ENCODE data around the gene TXNDC5. TPM values are rescaled to one million over a fixed set of nuclear protein-coding genes. Genes with fewer than 3 reads are reported as not detected.

Gene TXNDC5
- total and polyA plus RNA-seq, 2 of the 13 experiments (the other 11 are each of a cell fraction or from before 2014, with no cell fraction given), result 287 to 578 TPM

- TF ChIP-seq TGIF2 (CRISPR knock-in tag; IDR thresholded peaks at IDR 0.05) (no peak), ATF7-NPFF (CRISPR knock-in tag; IDR thresholded peaks at IDR 0.05; ENCODE audit: low read depth) (no peak), RBFOX2 (IDR thresholded peaks at IDR 0.05; ENCODE audit: low read depth, low read length) (0 out of 2 replicates have a peak, but pooled peaks have one; percentile 6), PRMT3 (CRISPR knock-in tag; IDR thresholded peaks at IDR 0.05; ENCODE audit: borderline replicate concordance, low read depth) (no peak), DBP (CRISPR knock-in tag; IDR thresholded peaks at IDR 0.05; ENCODE audit: not compliant biosample characterization) (no peak), ZNF432 (CRISPR knock-in tag; IDR thresholded peaks at IDR 0.05; ENCODE audit: borderline replicate concordance) (no peak), TFAP4 (IDR thresholded peaks at IDR 0.05; ENCODE audit: borderline replicate concordance, low read depth) (peak; percentile 11; the same call in 1 of the 2 replicates), POLR2AphosphoS2 (IDR thresholded peaks at IDR 0.05; ENCODE audit: low read depth, low read length) (0 out of 2 replicates have a peak, but pooled peaks have one; percentile 29), ESRRA (CRISPR knock-in tag; IDR thresholded peaks at IDR 0.05; ENCODE audit: low read depth) (no peak), ZBTB26 (CRISPR knock-in tag; IDR thresholded peaks at IDR 0.05; ENCODE audit: borderline replicate concordance) (no peak), RAD21 (CRISPR knock-in tag; IDR thresholded peaks at IDR 0.05) (peak; percentile 67), BRD4 (CRISPR knock-in tag; IDR thresholded peaks at IDR 0.05) (no peak), ZNF781 (CRISPR knock-in tag; IDR thresholded peaks at IDR 0.05; ENCODE audit: borderline replicate concordance, not compliant biosample characterization) (no peak), ZNF569 (CRISPR knock-in tag; IDR thresholded peaks at IDR 0.05; ENCODE audit: borderline replicate concordance) (no peak), FOSL2 (CRISPR knock-in tag; IDR thresholded peaks at IDR 0.05) (0 out of 2 replicates have a peak, but pooled peaks have one; percentile 8), KMT2A (CRISPR knock-in tag; IDR thresholded peaks at IDR 0.05) (0 out of 2 replicates have a peak, but pooled peaks have one; percentile 37), PRPF4 (IDR thresholded peaks at IDR 0.05; ENCODE audit: low read depth, low read length, poor library complexity, severe bottlenecking) (no peak), FOXP1 (IDR thresholded peaks at IDR 0.05) (no peak), FOXP1 (CRISPR knock-in tag; IDR thresholded peaks at IDR 0.05) (no peak), ZNF839 (CRISPR knock-in tag; IDR thresholded peaks at IDR 0.05; ENCODE audit: borderline replicate concordance) (no peak)
- TF ChIP-seq, protein P1, sequence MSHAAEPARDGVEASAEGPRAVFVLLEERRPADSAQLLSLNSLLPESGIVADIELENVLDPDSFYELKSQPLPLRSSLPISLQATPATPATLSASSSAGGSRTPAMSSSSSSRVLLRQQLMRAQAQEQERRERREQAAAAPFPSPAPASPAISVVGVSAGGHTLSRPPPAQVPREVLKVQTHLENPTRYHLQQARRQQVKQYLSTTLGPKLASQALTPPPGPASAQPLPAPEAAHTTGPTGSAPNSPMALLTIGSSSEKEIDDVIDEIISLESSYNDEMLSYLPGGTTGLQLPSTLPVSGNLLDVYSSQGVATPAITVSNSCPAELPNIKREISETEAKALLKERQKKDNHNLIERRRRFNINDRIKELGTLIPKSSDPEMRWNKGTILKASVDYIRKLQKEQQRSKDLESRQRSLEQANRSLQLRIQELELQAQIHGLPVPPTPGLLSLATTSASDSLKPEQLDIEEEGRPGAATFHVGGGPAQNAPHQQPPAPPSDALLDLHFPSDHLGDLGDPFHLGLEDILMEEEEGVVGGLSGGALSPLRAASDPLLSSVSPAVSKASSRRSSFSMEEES (CRISPR knock-in tag; IDR thresholded peaks at IDR 0.05), result no peak
- TF ChIP-seq, protein P2, sequence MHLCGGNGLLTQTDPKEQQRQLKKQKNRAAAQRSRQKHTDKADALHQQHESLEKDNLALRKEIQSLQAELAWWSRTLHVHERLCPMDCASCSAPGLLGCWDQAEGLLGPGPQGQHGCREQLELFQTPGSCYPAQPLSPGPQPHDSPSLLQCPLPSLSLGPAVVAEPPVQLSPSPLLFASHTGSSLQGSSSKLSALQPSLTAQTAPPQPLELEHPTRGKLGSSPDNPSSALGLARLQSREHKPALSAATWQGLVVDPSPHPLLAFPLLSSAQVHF (CRISPR knock-in tag; IDR thresholded peaks at IDR 0.05), result no peak
- TF ChIP-seq, protein P3, sequence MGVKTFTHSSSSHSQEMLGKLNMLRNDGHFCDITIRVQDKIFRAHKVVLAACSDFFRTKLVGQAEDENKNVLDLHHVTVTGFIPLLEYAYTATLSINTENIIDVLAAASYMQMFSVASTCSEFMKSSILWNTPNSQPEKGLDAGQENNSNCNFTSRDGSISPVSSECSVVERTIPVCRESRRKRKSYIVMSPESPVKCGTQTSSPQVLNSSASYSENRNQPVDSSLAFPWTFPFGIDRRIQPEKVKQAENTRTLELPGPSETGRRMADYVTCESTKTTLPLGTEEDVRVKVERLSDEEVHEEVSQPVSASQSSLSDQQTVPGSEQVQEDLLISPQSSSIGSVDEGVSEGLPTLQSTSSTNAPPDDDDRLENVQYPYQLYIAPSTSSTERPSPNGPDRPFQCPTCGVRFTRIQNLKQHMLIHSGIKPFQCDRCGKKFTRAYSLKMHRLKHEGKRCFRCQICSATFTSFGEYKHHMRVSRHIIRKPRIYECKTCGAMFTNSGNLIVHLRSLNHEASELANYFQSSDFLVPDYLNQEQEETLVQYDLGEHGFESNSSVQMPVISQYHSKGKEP (CRISPR knock-in tag; IDR thresholded peaks at IDR 0.05), result no peak
Measured at GRCh38 chr6:7899101-7899888, 11.3 kb downstream of the TXNDC5 start (continued).

Measured in HepG2 (cell line).